SU-DHL-6 (cell line): ENCODE data around the gene KLHL29.

Experiments used
- H2AFZ ChIP-seq: fragments of 200-600 bp; sonication (generic); 2 replicates; pipeline ENCODE4 v1.6.1; 2014; ENCODE audit warnings: low read depth, mild to moderate bottlenecking, moderate library complexity, mixed read lengths, antibody characterized with exemption, low read length; ENCODE audit not compliant: severe bottlenecking
- H3F3A ChIP-seq: fragments of 200-600 bp; shearing (Covaris generic); 2 replicates; pipeline ENCODE4 v1.6.0; 2016; ENCODE audit warnings: antibody characterized with exemption, mild to moderate bottlenecking; ENCODE audit not compliant: insufficient read depth
- H3K27ac ChIP-seq: fragments of 200-600 bp; sonication (generic); 2 replicates; pipeline ENCODE4 v1.5.1; 2016; ENCODE audit warnings: low read depth, mild to moderate bottlenecking, low read length, moderate library complexity, mixed read lengths
- H3K27me3 ChIP-seq: fragments of 200-600 bp; sonication (generic), shearing (Covaris generic); 2 replicates; pipeline ENCODE4 v1.6.0; 2014; ENCODE audit warnings: mild to moderate bottlenecking, low read length
- H3K36me3 ChIP-seq: fragments of 200-600 bp; sonication (generic); 2 replicates; pipeline ENCODE4 v1.6.1; 2014; ENCODE audit warnings: mild to moderate bottlenecking, low read length, mixed read lengths
- H3K4me2 ChIP-seq: fragments of 300-600, 200-600 bp; shearing (Covaris generic), sonication (generic); 2 replicates; pipeline ENCODE4 v1.6.0; 2014; ENCODE audit warnings: low read length, low read depth, mild to moderate bottlenecking; ENCODE audit not compliant: poor library complexity, severe bottlenecking
- H3K4me3 ChIP-seq: fragments of 200-600 bp; sonication (generic); 2 replicates; pipeline ENCODE4 v1.5.1; 2014; ENCODE audit warnings: antibody characterized with exemption, low read length, mild to moderate bottlenecking, mixed read lengths; ENCODE audit not compliant: insufficient read depth, poor library complexity, severe bottlenecking
- H3K79me2 ChIP-seq: fragments of 200-600 bp; sonication (generic); 2 replicates; pipeline ENCODE4 v1.6.1; 2014; ENCODE audit warnings: mild to moderate bottlenecking, low read length, moderate library complexity; ENCODE audit not compliant: insufficient read depth
- H3K9ac ChIP-seq: fragments of 200-600 bp; sonication (generic); 2 replicates; pipeline ENCODE4 v1.7.0; 2014; ENCODE audit warnings: mild to moderate bottlenecking, low read length
- H3K9me2 ChIP-seq: fragments of 200-600 bp; sonication (generic); replicated peaks from 2 replicates; pipeline ENCODE4 v1.6.1; 2014; ENCODE audit warnings: low read length; ENCODE audit not compliant: insufficient read depth
- H3K9me3 ChIP-seq: fragments of 200-600 bp; sonication (generic); 2 replicates; pipeline ENCODE4 v1.6.1; 2014; ENCODE audit warnings: low read length, mixed read lengths; ENCODE audit not compliant: insufficient read depth
- H4K20me1 ChIP-seq: fragments of 200-600 bp; sonication (generic); 2 replicates; pipeline ENCODE4 v1.6.1; 2014; ENCODE audit warnings: low read depth, mild to moderate bottlenecking, antibody characterized with exemption, low read length, moderate library complexity, mixed read lengths
- EZH2phosphoT487 ChIP-seq: fragments of 200-600 bp; sonication (generic), shearing (Covaris generic); conservative IDR thresholded peaks from 2 replicates; pipeline ENCODE4 v1.6.1; 2018; ENCODE audit warnings: mild to moderate bottlenecking, antibody characterized with exemption, low read length, moderate library complexity, mixed read lengths
- TF ChIP-seq, protein P1 (sequence below): fragments of 200-600 bp; sonication (generic); IDR thresholded peaks from one replicate; pipeline ENCODE4 v1.5.1; 2017; ENCODE audit warnings: antibody characterized with exemption, mild to moderate bottlenecking, low read length, moderate library complexity; ENCODE audit not compliant: insufficient read depth, poor library complexity, severe bottlenecking

The KLHL29 gene

GRCh38 chr2:23603581-23603980 is 218.6 kb downstream of the KLHL29 start:
- H3F3A ChIP-seq: no peaks in the 10 kb centered on the region
- H3K9me3 ChIP-seq: no peaks in the 10 kb centered on the region
- H2AFZ ChIP-seq: no peak overlapping the region
- no peaks in the 10 kb centered on the region for H3K79me2 ChIP-seq
- H3K9ac ChIP-seq: no peak overlapping the region
- TF ChIP-seq EZH2phosphoT487: no peak
- TF ChIP-seq, protein P1, sequence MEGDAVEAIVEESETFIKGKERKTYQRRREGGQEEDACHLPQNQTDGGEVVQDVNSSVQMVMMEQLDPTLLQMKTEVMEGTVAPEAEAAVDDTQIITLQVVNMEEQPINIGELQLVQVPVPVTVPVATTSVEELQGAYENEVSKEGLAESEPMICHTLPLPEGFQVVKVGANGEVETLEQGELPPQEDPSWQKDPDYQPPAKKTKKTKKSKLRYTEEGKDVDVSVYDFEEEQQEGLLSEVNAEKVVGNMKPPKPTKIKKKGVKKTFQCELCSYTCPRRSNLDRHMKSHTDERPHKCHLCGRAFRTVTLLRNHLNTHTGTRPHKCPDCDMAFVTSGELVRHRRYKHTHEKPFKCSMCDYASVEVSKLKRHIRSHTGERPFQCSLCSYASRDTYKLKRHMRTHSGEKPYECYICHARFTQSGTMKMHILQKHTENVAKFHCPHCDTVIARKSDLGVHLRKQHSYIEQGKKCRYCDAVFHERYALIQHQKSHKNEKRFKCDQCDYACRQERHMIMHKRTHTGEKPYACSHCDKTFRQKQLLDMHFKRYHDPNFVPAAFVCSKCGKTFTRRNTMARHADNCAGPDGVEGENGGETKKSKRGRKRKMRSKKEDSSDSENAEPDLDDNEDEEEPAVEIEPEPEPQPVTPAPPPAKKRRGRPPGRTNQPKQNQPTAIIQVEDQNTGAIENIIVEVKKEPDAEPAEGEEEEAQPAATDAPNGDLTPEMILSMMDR: no peak
- no peaks in the 10 kb centered on the region for H4K20me1 ChIP-seq
- no peak overlapping the region for H3K4me2 ChIP-seq
- no peak overlapping the region for H3K4me3 ChIP-seq
- H3K27ac ChIP-seq: no peak overlapping the region
- H3K36me3 ChIP-seq: no peaks in the 10 kb centered on the region
- no peaks in the 10 kb centered on the region for H3K27me3 ChIP-seq
- H3K9me2 ChIP-seq: no peaks in the 10 kb centered on the region

DNA sequence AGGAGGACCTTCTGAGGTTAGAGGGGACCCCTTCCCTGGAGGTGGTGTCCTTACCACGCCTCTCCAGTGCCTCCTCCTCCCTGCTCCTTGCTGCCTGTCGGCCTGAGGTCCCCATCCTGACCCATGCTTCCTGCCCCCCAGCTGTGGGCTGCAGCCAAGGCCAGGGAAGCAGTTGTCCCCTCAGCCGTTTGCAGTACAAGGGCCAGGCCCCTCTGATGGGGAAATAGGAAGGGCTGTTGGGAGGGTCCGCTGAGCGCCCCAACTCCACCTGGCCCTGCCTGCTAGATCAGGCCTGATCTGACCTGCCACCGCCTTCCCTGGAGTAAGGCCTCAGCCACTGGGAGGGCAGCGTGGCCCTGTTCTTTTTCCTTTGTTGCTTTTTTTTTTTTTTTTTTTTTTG is 219.8 kb downstream of the KLHL29 start:
- H3K9me2 ChIP-seq: no peaks in the 10 kb centered on the region
- no peaks in the 10 kb centered on the region for H3K27me3 ChIP-seq
- H3F3A ChIP-seq: no peaks in the 10 kb centered on the region
- no peak overlapping the region for H3K4me2 ChIP-seq
- no peak overlapping the region for H3K4me3 ChIP-seq
- H3K36me3 ChIP-seq: no peaks in the 10 kb centered on the region
- no peak overlapping the region for H3K27ac ChIP-seq
- no peak overlapping the region for H2AFZ ChIP-seq
- H3K79me2 ChIP-seq: no peaks in the 10 kb centered on the region
- TF ChIP-seq, protein P1: no peak
- no peak for TF ChIP-seq EZH2phosphoT487
- H3K9me3 ChIP-seq: no peaks in the 10 kb centered on the region
- no peak overlapping the region for H3K9ac ChIP-seq
- no peaks in the 10 kb centered on the region for H4K20me1 ChIP-seq

GRCh38 chr2:23605236-23605635 is 220.3 kb downstream of the KLHL29 start:
- no peaks in the 10 kb centered on the region for H3K79me2 ChIP-seq
- no peaks in the 10 kb centered on the region for H3K9me2 ChIP-seq
- no peak overlapping the region for H3K9ac ChIP-seq
- no peaks in the 10 kb centered on the region for H3K27me3 ChIP-seq
- H3K4me3 ChIP-seq: no peak overlapping the region
- no peak overlapping the region for H3K27ac ChIP-seq
- H3K9me3 ChIP-seq: no peaks in the 10 kb centered on the region
- H3K36me3 ChIP-seq: no peaks in the 10 kb centered on the region
- no peak for TF ChIP-seq EZH2phosphoT487
- TF ChIP-seq, protein P1: no peak
- H4K20me1 ChIP-seq: no peaks in the 10 kb centered on the region
- no peaks in the 10 kb centered on the region for H3F3A ChIP-seq
- H3K4me2 ChIP-seq: no peak overlapping the region
- H2AFZ ChIP-seq: no peak overlapping the region

GRCh38 chr2:23606196-23606595 is 221.2 kb downstream of the KLHL29 start:
- no peaks in the 10 kb centered on the region for H3F3A ChIP-seq
- H3K9ac ChIP-seq: no peak overlapping the region
- H3K9me2 ChIP-seq: no peaks in the 10 kb centered on the region
- TF ChIP-seq EZH2phosphoT487: no peak
- TF ChIP-seq, protein P1: no peak
- H4K20me1 ChIP-seq: no peaks in the 10 kb centered on the region
- H3K27me3 ChIP-seq: no peaks in the 10 kb centered on the region
- no peak overlapping the region for H2AFZ ChIP-seq
- no peaks in the 10 kb centered on the region for H3K36me3 ChIP-seq
- no peak overlapping the region for H3K4me3 ChIP-seq
- no peaks in the 10 kb centered on the region for H3K9me3 ChIP-seq
- no peak overlapping the region for H3K4me2 ChIP-seq
- no peak overlapping the region for H3K27ac ChIP-seq
- H3K79me2 ChIP-seq: no peaks in the 10 kb centered on the region
